ENCODE measurements around the gene SGMS1.

- no peak for TF ChIP-seq ZNF70 (CRISPR knock-in tag; IDR thresholded peaks at IDR 0.05)
- no peak for TF ChIP-seq BACH2 (CRISPR knock-in tag; IDR thresholded peaks at IDR 0.05; ENCODE audit: borderline replicate concordance)
- TF ChIP-seq ARNTL (CRISPR knock-in tag; IDR thresholded peaks at IDR 0.05; ENCODE audit: borderline replicate concordance, low read depth): no peak
- TF ChIP-seq ESRRG (CRISPR knock-in tag; IDR thresholded peaks at IDR 0.05): no peak
- TF ChIP-seq OSR1 (CRISPR knock-in tag; IDR thresholded peaks at IDR 0.05): no peak
- no peak for TF ChIP-seq ZFP30 (CRISPR knock-in tag; IDR thresholded peaks at IDR 0.05)
- no peak for TF ChIP-seq ZFP3 (CRISPR knock-in tag; IDR thresholded peaks at IDR 0.05)
- TF ChIP-seq ZNF565 (CRISPR knock-in tag; conservative IDR thresholded peaks at IDR 0.05; ENCODE audit: low read depth): no peak
- no peak for TF ChIP-seq TCF4 (CRISPR knock-in tag; IDR thresholded peaks at IDR 0.05; ENCODE audit: borderline replicate concordance)
- no peak for TF ChIP-seq PATZ1 (CRISPR knock-in tag; IDR thresholded peaks at IDR 0.05; ENCODE audit: borderline replicate concordance)
- TF ChIP-seq ZNF8 (CRISPR knock-in tag; IDR thresholded peaks at IDR 0.05): no peak
- TF ChIP-seq SNAI2 (CRISPR knock-in tag; IDR thresholded peaks at IDR 0.05): no peak
- TF ChIP-seq POU6F1 (CRISPR knock-in tag; IDR thresholded peaks at IDR 0.05; ENCODE audit: borderline replicate concordance, low read depth): no peak
Measured at GRCh38 chr10:50557130-50557682, 66.5 kb downstream of the SGMS1 start.

All from SK-N-SH treated with all-trans-retinoic acid at 6 μM for 48 hours (cell line).